Measurements from ENCODE around the gene LYRM9.
A peak's percentile ranks its signal among the peaks of the same experiment; 100 is the strongest.
"Not testable (repeated sequence)": the region's sequence is repeated elsewhere in the genome, so short reads cannot be mapped to it uniquely, and the experiment has no call there.

The LYRM9 gene

GRCh38 chr17:27918498-27918897 is 25.3 kb upstream of the LYRM9 start:
- Histone ChIP-seq H3K9me3 (no peaks in the 10 kb centered on the region), H3K36me3 (replicated peaks) (no peaks in the 10 kb centered on the region), H3K4me1 (no peaks in the 10 kb centered on the region), H3K4me3 (no peak overlapping the region), H3K27me3 (ENCODE audit: low read depth) (no peaks in the 10 kb centered on the region)
- no peak for DNase-seq (ENCODE audit: low spot score in 2 of 2)
- in situ Hi-C loops (cut with MboI; ENCODE audit: low sequenced_read_pairs) = no loop called here

DNA sequence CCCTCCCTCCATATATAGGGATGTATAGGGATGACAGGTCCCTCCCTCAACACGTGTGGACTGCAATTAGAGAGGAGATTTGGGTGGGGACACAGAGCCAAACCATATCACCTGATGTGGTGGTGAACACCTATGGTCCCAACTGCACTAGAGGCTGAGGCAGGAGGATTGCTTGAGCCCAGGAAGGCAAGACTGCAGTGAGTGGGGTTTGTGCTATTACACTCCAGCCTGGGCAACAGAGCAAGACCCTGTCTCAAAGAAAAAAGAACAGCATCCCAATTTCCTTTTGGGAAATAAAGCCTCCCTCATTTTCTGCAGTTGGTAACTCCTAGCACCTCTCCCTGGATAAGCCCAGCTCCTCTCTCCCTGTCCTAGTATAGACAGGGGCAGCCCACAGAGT is 23.8 kb upstream of the LYRM9 start:
- Histone ChIP-seq H3K36me3 (replicated peaks) (no peaks in the 10 kb centered on the region), H3K4me3 (no peak overlapping the region), H3K9me3 (no peaks in the 10 kb centered on the region), H3K4me1 (no peaks in the 10 kb centered on the region), H3K27me3 (ENCODE audit: low read depth) (no peaks in the 10 kb centered on the region)
- in situ Hi-C loops (cut with MboI; ENCODE audit: low sequenced_read_pairs) = no loop called here
- DNase-seq (ENCODE audit: low spot score in 2 of 2) = no peak

GRCh38 chr17:27915709-27916108 is 22.5 kb upstream of the LYRM9 start:
- no peaks in the 10 kb centered on the region for H3K36me3 ChIP-seq (replicated peaks)
- H3K27me3 ChIP-seq (ENCODE audit: low read depth) = no peaks in the 10 kb centered on the region
- no peak for DNase-seq (ENCODE audit: low spot score in 2 of 2)
- no peaks in the 10 kb centered on the region for H3K9me3 ChIP-seq
- H3K4me1 ChIP-seq = no peaks in the 10 kb centered on the region
- no peak overlapping the region for H3K4me3 ChIP-seq
- in situ Hi-C loops (cut with MboI; ENCODE audit: low sequenced_read_pairs) = no loop called here

- Histone ChIP-seq H3K4me1 (no peaks in the 10 kb centered on the region), H3K36me3 (replicated peaks) (no peaks in the 10 kb centered on the region), H3K9me3 (no peaks in the 10 kb centered on the region), H3K27me3 (ENCODE audit: low read depth) (no peaks in the 10 kb centered on the region), H3K4me3 (no peak overlapping the region)
- no peak for DNase-seq (ENCODE audit: low spot score in 2 of 2)
- in situ Hi-C loops (cut with MboI; ENCODE audit: low sequenced_read_pairs) = no loop called here
Observed at GRCh38 chr17:27914382-27914781, 21.2 kb upstream of the LYRM9 start.

GRCh38 chr17:27912964-27913363 is 19.8 kb upstream of the LYRM9 start:
- H3K9me3 ChIP-seq = no peaks in the 10 kb centered on the region
- H3K36me3 ChIP-seq (replicated peaks) = no peaks in the 10 kb centered on the region
- H3K27me3 ChIP-seq (ENCODE audit: low read depth) = no peaks in the 10 kb centered on the region
- no peak for DNase-seq (ENCODE audit: low spot score in 2 of 2)
- H3K4me3 ChIP-seq = no peak overlapping the region
- in situ Hi-C loops (cut with MboI; ENCODE audit: low sequenced_read_pairs) = no loop called here
- no peaks in the 10 kb centered on the region for H3K4me1 ChIP-seq

- DNase-seq (ENCODE audit: low spot score in 2 of 2); in situ Hi-C loops (cut with MboI; ENCODE audit: low sequenced_read_pairs); H3K4me1 ChIP-seq; H3K36me3 ChIP-seq (replicated peaks); H3K4me3 ChIP-seq; H3K9me3 ChIP-seq; H3K27me3 ChIP-seq (ENCODE audit: low read depth): not testable (repeated sequence)
Observed at GRCh38 chr17:27912299-27912698, 19.1 kb upstream of the LYRM9 start.

- in situ Hi-C loops (cut with MboI; ENCODE audit: low sequenced_read_pairs) = no loop called here
- Histone ChIP-seq H3K27me3 (ENCODE audit: low read depth) (no peaks in the 10 kb centered on the region), H3K4me1 (peaks cover 11% of the 10 kb centered on the region), H3K4me3 (no peak overlapping the region), H3K36me3 (replicated peaks) (no peaks in the 10 kb centered on the region), H3K9me3 (no peaks in the 10 kb centered on the region)
- no peak for DNase-seq (ENCODE audit: low spot score in 2 of 2)
Observed at GRCh38 chr17:27907976-27908558, 14.9 kb upstream of the LYRM9 start.

DNA sequence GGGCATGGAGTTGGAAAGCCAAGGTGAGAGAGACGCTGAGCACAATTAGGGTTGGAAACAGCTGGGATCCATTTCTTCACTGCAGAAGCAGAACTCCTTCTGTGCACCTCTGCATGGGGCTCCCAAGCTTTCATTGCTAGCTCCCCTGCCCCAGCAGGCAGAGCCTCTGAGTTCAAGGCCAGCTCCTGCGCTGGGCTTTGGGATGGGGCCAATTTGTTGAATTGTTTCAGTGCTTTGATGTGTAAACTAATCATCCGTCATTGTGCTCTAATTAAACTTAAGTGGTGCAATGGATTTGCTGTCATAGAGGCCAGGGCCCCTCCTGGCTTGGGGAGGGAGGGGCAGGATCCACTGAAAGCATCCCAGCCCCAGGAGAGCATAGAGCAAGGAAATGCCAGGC is 13.5 kb upstream of the LYRM9 start:
- no peak for DNase-seq (ENCODE audit: low spot score in 2 of 2)
- in situ Hi-C loops (cut with MboI; ENCODE audit: low sequenced_read_pairs) = no loop called here
- H3K4me1 ChIP-seq = peaks cover 11% of the 10 kb centered on the region

DNA sequence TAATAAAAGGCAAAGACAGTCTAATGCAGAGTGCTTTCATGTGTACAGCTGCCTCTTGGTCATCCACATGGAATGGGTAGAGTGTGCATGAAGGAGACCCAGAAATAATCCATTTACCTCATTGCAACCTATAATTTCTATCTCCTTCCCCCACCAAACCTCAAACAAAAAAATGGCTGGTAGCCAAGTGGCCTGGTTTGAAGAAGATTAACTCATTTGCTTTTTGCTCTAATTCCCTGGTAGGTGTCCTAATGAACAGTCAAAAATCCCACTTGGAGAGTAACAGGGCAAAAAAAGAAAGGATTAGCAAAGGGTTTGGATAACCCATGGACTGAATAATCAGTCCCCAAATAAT is 13.0 kb upstream of the LYRM9 start:
- H3K36me3 ChIP-seq (replicated peaks) = no peaks in the 10 kb centered on the region
- H3K4me3 ChIP-seq = no peak overlapping the region
- no peaks in the 10 kb centered on the region for H3K9me3 ChIP-seq
- no peaks in the 10 kb centered on the region for H3K27me3 ChIP-seq (ENCODE audit: low read depth)
- peaks cover 11% of the 10 kb centered on the region for H3K4me1 ChIP-seq
- DNase-seq (ENCODE audit: low spot score in 2 of 2) = no peak
- in situ Hi-C loops (cut with MboI; ENCODE audit: low sequenced_read_pairs) = no loop called here

More for the DNA sequence above, 13.5 kb upstream of the LYRM9 start:
- H3K4me3 ChIP-seq = no peak overlapping the region
- no peaks in the 10 kb centered on the region for H3K36me3 ChIP-seq (replicated peaks)
- no peaks in the 10 kb centered on the region for H3K27me3 ChIP-seq (ENCODE audit: low read depth)
- no peaks in the 10 kb centered on the region for H3K9me3 ChIP-seq

- no peak for DNase-seq (ENCODE audit: low spot score in 2 of 2)
- Histone ChIP-seq H3K4me1 (peaks cover 11% of the 10 kb centered on the region), H3K4me3 (no peak overlapping the region), H3K27me3 (ENCODE audit: low read depth) (no peaks in the 10 kb centered on the region), H3K9me3 (no peaks in the 10 kb centered on the region), H3K36me3 (replicated peaks) (no peaks in the 10 kb centered on the region)
- in situ Hi-C loops (cut with MboI; ENCODE audit: low sequenced_read_pairs) = no loop called here
Observed at GRCh38 chr17:27905447-27906225, 12.5 kb upstream of the LYRM9 start.

- H3K9me3 ChIP-seq = no peaks in the 10 kb centered on the region
- no peaks in the 10 kb centered on the region for H3K27me3 ChIP-seq (ENCODE audit: low read depth)
- H3K36me3 ChIP-seq (replicated peaks) = no peaks in the 10 kb centered on the region
- no peak for DNase-seq (ENCODE audit: low spot score in 2 of 2)
- in situ Hi-C loops (cut with MboI; ENCODE audit: low sequenced_read_pairs) = no loop called here
- H3K4me1 ChIP-seq = peaks cover 11% of the 10 kb centered on the region
- H3K4me3 ChIP-seq = no peak overlapping the region
Observed at GRCh38 chr17:27904534-27905446, 11.6 kb upstream of the LYRM9 start.

DNA sequence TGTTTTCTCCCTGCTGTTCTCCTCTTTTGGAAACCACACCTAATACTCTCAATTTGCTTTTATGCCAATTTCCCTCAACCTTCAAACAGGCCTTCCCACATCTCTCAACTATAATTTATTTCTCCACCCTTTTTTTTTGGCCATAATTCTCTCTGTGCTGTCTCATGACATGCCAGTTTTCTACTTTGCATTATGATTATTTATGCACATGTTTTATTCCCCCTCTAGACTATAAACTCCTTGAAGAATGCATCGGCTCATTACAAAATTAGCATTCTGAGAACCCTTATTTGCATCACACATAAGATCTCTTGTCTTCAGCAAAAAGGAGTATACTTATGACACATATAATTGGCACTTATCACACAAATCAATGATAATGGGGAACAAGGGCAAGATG is 10.9 kb upstream of the LYRM9 start:
- H3K9me3 ChIP-seq = no peaks in the 10 kb centered on the region
- no peak overlapping the region for H3K4me3 ChIP-seq
- in situ Hi-C loops (cut with MboI; ENCODE audit: low sequenced_read_pairs) = no loop called here
- no peaks in the 10 kb centered on the region for H3K27me3 ChIP-seq (ENCODE audit: low read depth)
- H3K36me3 ChIP-seq (replicated peaks) = no peaks in the 10 kb centered on the region
- peaks cover 11% of the 10 kb centered on the region for H3K4me1 ChIP-seq
- peak in 1 of 2 experiments; percentile 46 for DNase-seq (ENCODE audit: low spot score in 2 of 2)

- H3K27me3 ChIP-seq (ENCODE audit: low read depth) = no peaks in the 10 kb centered on the region
- peaks cover 13% of the 10 kb centered on the region for H3K4me1 ChIP-seq
- DNase-seq (ENCODE audit: low spot score in 2 of 2) = no peak
- H3K9me3 ChIP-seq = no peaks in the 10 kb centered on the region
- in situ Hi-C loops (cut with MboI; ENCODE audit: low sequenced_read_pairs) = loop anchor here (10.0 kb wide), 1 partner anchor 355 kb away; no protein-coding TSS in a partner anchor
- no peak overlapping the region for H3K4me3 ChIP-seq
- H3K36me3 ChIP-seq (replicated peaks) = no peaks in the 10 kb centered on the region
Observed at GRCh38 chr17:27899525-27899924, 6.4 kb upstream of the LYRM9 start.

- in situ Hi-C loops (cut with MboI; ENCODE audit: low sequenced_read_pairs) = loop anchor here (10.0 kb wide), 1 partner anchor 357 kb away; no protein-coding TSS in a partner anchor
- Histone ChIP-seq H3K4me3 (no peak overlapping the region), H3K4me1 (peaks cover 18% of the 10 kb centered on the region), H3K9me3 (no peaks in the 10 kb centered on the region), H3K27me3 (ENCODE audit: low read depth) (no peaks in the 10 kb centered on the region), H3K36me3 (replicated peaks) (no peaks in the 10 kb centered on the region)
- DNase-seq (ENCODE audit: low spot score in 2 of 2) = no peak
Observed at GRCh38 chr17:27898096-27898495, 4.9 kb upstream of the LYRM9 start.

All from HAP-1 (cell line).